Lower leg skin (tissue), 3 donors: ENCODE results near the gene SAE1.

Experiments used
- POLR2A ChIP-seq, 2 donors: fragments of 450-650 bp; IDR thresholded peaks; one replicate each; pipeline ENCODE4 v1.6.1; 2016 to 2017; ENCODE audit warnings: antibody characterized with exemption in 2 of 2, mild to moderate bottlenecking in 1 of 2, moderate library complexity in 1 of 2
- TF ChIP-seq, protein P1 (sequence below), 3 donors: fragments of 450-650 bp; IDR thresholded peaks; one replicate each; pipeline ENCODE4 v1.5.1; 2016; ENCODE audit warnings: antibody characterized with exemption in 3 of 3, mild to moderate bottlenecking in 3 of 3, moderate library complexity in 2 of 3

DNA sequence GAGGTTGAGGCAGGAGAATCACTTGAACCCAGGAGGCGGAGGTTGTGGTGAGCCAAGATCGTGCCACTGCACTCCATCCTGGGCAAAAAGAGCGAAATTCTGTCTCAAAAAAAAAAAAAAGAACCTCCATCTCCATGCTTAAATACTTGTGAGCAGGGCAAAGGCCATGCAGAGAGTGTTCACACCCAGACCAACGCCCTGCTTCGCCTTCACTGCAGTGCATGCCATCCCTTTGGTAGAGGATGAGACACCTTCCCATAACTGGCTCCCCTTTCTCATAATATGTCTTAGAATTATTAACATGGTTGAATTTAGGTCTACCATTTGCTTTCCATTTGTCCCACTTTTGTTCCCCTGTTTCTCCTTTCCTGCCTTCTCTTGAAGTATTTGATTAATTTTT, 84.9 kb downstream of the SAE1 start:
- TF ChIP-seq, protein P1, sequence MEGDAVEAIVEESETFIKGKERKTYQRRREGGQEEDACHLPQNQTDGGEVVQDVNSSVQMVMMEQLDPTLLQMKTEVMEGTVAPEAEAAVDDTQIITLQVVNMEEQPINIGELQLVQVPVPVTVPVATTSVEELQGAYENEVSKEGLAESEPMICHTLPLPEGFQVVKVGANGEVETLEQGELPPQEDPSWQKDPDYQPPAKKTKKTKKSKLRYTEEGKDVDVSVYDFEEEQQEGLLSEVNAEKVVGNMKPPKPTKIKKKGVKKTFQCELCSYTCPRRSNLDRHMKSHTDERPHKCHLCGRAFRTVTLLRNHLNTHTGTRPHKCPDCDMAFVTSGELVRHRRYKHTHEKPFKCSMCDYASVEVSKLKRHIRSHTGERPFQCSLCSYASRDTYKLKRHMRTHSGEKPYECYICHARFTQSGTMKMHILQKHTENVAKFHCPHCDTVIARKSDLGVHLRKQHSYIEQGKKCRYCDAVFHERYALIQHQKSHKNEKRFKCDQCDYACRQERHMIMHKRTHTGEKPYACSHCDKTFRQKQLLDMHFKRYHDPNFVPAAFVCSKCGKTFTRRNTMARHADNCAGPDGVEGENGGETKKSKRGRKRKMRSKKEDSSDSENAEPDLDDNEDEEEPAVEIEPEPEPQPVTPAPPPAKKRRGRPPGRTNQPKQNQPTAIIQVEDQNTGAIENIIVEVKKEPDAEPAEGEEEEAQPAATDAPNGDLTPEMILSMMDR (IDR thresholded peaks at IDR 0.05) = no peak
- TF ChIP-seq POLR2A (IDR thresholded peaks at IDR 0.05) = no peak
